HCT116 (cell line): ENCODE data around the gene MAML3. TPM values are rescaled to one million over a fixed set of nuclear protein-coding genes. Genes with fewer than 3 reads are reported as not detected.

ENCODE experiments used
- ATAC-seq: fragments of 200-7000 bp; cut with Tn5 transposase; 2 replicates; pipeline ENCODE4 v1.9.1; 2020; ENCODE audit warnings: mild to moderate bottlenecking, moderate library complexity
- BruUV-seq: library from RNA; stranded (reverse); fragments of 400-500 nt; replicated peaks from 2 replicates; lab custom pipeline; 2021; lab: Mats Ljungman, UMichigan
- CTCF ChIA-PET: fragments of 300-600 bp; sonication (Branson Sonifier 250); formaldehyde crosslinking; loops from one replicate; lab custom pipeline; 2021; ENCODE audit warnings: antibody characterized with exemption; lab: Charles Lee
- POLR2A ChIA-PET: fragments of 300-600, 350-600 bp; sonication (Branson Sonifier 250); formaldehyde crosslinking; loops from one replicate; lab custom pipeline; 2021; ENCODE audit warnings: antibody characterized with exemption; lab: Charles Lee
- RAD21 ChIA-PET, 2 experiments: fragments of 300-600 bp; sonication (Branson Sonifier 250); formaldehyde crosslinking; loops; one replicate each; lab custom pipeline; 2023; ENCODE audit warnings: low total read pairs in 2 of 2; ENCODE audit not compliant: uncharacterized antibody in 2 of 2, unreplicated experiment in 2 of 2, low non-redundant PET in 1 of 2; lab: Charles Lee
- DNase-seq: peaks from one replicate; pipeline ENCODE4 v3.0.0-alpha.2; 2010; ENCODE audit warnings: low read depth, low spot score
- H2AFZ ChIP-seq: fragments of 200-600 bp; shearing (Covaris generic), sonication (generic); 2 replicates; pipeline ENCODE4 v1.6.1; 2017; ENCODE audit warnings: low read depth, mixed run types, mixed read lengths, antibody characterized with exemption, low read length; ENCODE audit not compliant: poor library complexity, severe bottlenecking
- H3K27ac ChIP-seq: 2 replicates; pipeline ENCODE4 v1.5.1; 2012; ENCODE audit warnings: low read depth, low read length
- H3K27me3 ChIP-seq: fragments of 200-600 bp; sonication (generic); 2 replicates; pipeline ENCODE4 v1.6.1; 2016; ENCODE audit warnings: mixed run types, low read length, mixed read lengths; ENCODE audit not compliant: insufficient read depth
- H3K36me3 ChIP-seq, 2 experiments: fragments of 200-500 bp in 1 of 2; fragments of 200-600 bp in 1 of 2; sonication (Bioruptor generic) in 1 of 2; sonication (generic) in 1 of 2; 2 replicates each; pipeline versions ENCODE4 v1.5.1 to v1.6.1; 2014 to 2016; ENCODE audit warnings: low read length in 2 of 2, inconsistent platforms in 1 of 2, mixed read lengths in 1 of 2, mixed run types in 1 of 2; ENCODE audit not compliant: insufficient read depth in 2 of 2, control insufficient read depth in 1 of 2
- H3K4me1 ChIP-seq, 2 experiments: fragments of 200-600 bp in 1 of 2; sonication (generic) in 1 of 2; 2 replicates each; pipeline versions ENCODE4 v1.5.1 to v1.6.1; 2012 to 2017; ENCODE audit warnings: low read length in 2 of 2, inconsistent platforms in 1 of 2, mild to moderate bottlenecking in 1 of 2, mixed read lengths in 1 of 2, mixed run types in 1 of 2, moderate library complexity in 1 of 2; ENCODE audit not compliant: insufficient read depth in 2 of 2, control insufficient read depth in 1 of 2
- H3K4me2 ChIP-seq: fragments of 200-600 bp; sonication (generic); 2 replicates; pipeline ENCODE4 v1.6.1; 2017; ENCODE audit warnings: mixed run types, low read length, mixed read lengths
- H3K4me3 ChIP-seq, 2 experiments: fragments of 200-600 bp in 1 of 2; sonication (generic) in 1 of 2; replicated peaks in 1 of 2; 2 replicates each; pipeline ENCODE4 v1.5.1; 2011 to 2016; ENCODE audit warnings: low read length in 2 of 2, control low read depth in 1 of 2, low read depth in 1 of 2, mild to moderate bottlenecking in 1 of 2, mixed read lengths in 1 of 2, mixed run types in 1 of 2
- H3K79me2 ChIP-seq: fragments of 200-600 bp; sonication (generic); 2 replicates; pipeline ENCODE4 v1.6.1; 2017; ENCODE audit warnings: mild to moderate bottlenecking, mixed run types, low read length, moderate library complexity, mixed read lengths; ENCODE audit not compliant: insufficient read depth
- H3K9ac ChIP-seq: fragments of 200-600 bp; sonication (generic); 2 replicates; pipeline ENCODE4 v1.6.1; 2016; ENCODE audit warnings: low read length, mixed read lengths
- H3K9me2 ChIP-seq: fragments of 200-600 bp; sonication (generic), shearing (Covaris generic); 2 replicates; pipeline ENCODE4 v1.6.1; 2017; ENCODE audit warnings: mixed run types, mild to moderate bottlenecking, moderate library complexity; ENCODE audit not compliant: insufficient read depth
- H3K9me3 ChIP-seq, 2 experiments: fragments of 200-500 bp in 1 of 2; fragments of 200-600 bp in 1 of 2; sonication (Bioruptor generic) in 1 of 2; sonication (generic) in 1 of 2; 2 replicates each; pipeline ENCODE4 v1.6.1; 2014 to 2017; ENCODE audit warnings: low read length in 2 of 2, mixed read lengths in 2 of 2, inconsistent platforms in 1 of 2, low read depth in 1 of 2, mild to moderate bottlenecking in 1 of 2, mixed run types in 1 of 2, moderate library complexity in 1 of 2; ENCODE audit not compliant: control insufficient read depth in 1 of 2, insufficient read depth in 1 of 2
- H4K20me1 ChIP-seq: fragments of 200-600 bp; sonication (generic), shearing (Covaris generic); 2 replicates; pipeline ENCODE4 v1.6.1; 2017; ENCODE audit warnings: mixed run types, mild to moderate bottlenecking, moderate library complexity; ENCODE audit not compliant: insufficient read depth
- CBX3 ChIP-seq: IDR thresholded peaks from 2 replicates; pipeline ENCODE4 v1.6.1; 2012; ENCODE audit warnings: low read depth
- CEBPB ChIP-seq: IDR thresholded peaks from 2 replicates; pipeline ENCODE4 v1.6.1; 2012; ENCODE audit warnings: low read depth
- ELF1 ChIP-seq: IDR thresholded peaks from 2 replicates; pipeline ENCODE4 v1.6.1; 2012; ENCODE audit warnings: low read depth, borderline replicate concordance
- EZH2 ChIP-seq: fragments of 200-600 bp; sonication (generic); IDR thresholded peaks from 2 replicates; pipeline ENCODE4 v1.6.1; 2017; ENCODE audit warnings: antibody characterized with exemption, mixed run types
- JUND ChIP-seq: IDR thresholded peaks from 2 replicates; pipeline ENCODE4 v1.6.1; 2012
- POLR2AphosphoS5 ChIP-seq: IDR thresholded peaks from 2 replicates; pipeline ENCODE4 v1.6.1; 2011; ENCODE audit warnings: mild to moderate bottlenecking, low read depth, low read length, moderate library complexity
- RAD21 ChIP-seq: IDR thresholded peaks from 2 replicates; pipeline ENCODE4 v1.6.1; 2012; ENCODE audit warnings: low read depth, mild to moderate bottlenecking
- SRF ChIP-seq: IDR thresholded peaks from 2 replicates; pipeline ENCODE4 v1.6.1; 2012; ENCODE audit warnings: low read depth
- TCF7L2 ChIP-seq: IDR thresholded peaks from 2 replicates; pipeline ENCODE4 v1.7.0; 2011; ENCODE audit warnings: borderline replicate concordance, inconsistent platforms; ENCODE audit not compliant: insufficient read depth, insufficient read length; ENCODE audit errors: extremely low read depth
- YY1 ChIP-seq: IDR thresholded peaks from 2 replicates; pipeline ENCODE4 v1.6.1; 2011; ENCODE audit warnings: low read length, low read depth, moderate library complexity, mild to moderate bottlenecking; ENCODE audit not compliant: insufficient replicate concordance; ENCODE audit errors: extremely low read depth
- ZNF274 ChIP-seq: fragments of 200-500 bp; sonication (Bioruptor generic); IDR thresholded peaks from 2 replicates; pipeline ENCODE4 v1.6.1; 2014; ENCODE audit warnings: mild to moderate bottlenecking, low read depth, low read length, inconsistent platforms
- intact Hi-C: fragments of 100-400 bp; cut with micrococcal nuclease; formaldehyde crosslinking; loops from 2 replicates; pipeline ENCODE4 v1.10.0; 2022
- total RNA-seq: library from RNA; stranded (reverse); gene quantifications from one replicate; pipeline ENCODE4 v1.2.1, GENCODE V29; 2021; ENCODE audit not compliant: unreplicated experiment
- TF ChIP-seq, protein P1 (sequence below), 3 experiments: fragments of 200-600 bp in 1 of 3; sonication (generic) in 1 of 3; IDR thresholded peaks in 2 of 3; conservative IDR thresholded peaks in 1 of 3; 2 replicates each; pipeline ENCODE4 v1.5.1; 2012 to 2017; ENCODE audit warnings: low read depth in 2 of 3, low read length in 2 of 3, antibody characterized with exemption in 1 of 3, borderline replicate concordance in 1 of 3, control low read depth in 1 of 3, mild to moderate bottlenecking in 1 of 3, mixed read lengths in 1 of 3, mixed run types in 1 of 3, moderate library complexity in 1 of 3; ENCODE audit not compliant: insufficient read depth in 1 of 3
- TF ChIP-seq, protein P2 (sequence below): IDR thresholded peaks from 2 replicates; pipeline ENCODE4 v1.6.1; 2011; ENCODE audit warnings: mild to moderate bottlenecking, low read length, moderate library complexity; ENCODE audit not compliant: insufficient replicate concordance; ENCODE audit errors: extremely low read depth
- TF ChIP-seq, protein P3 (sequence below): IDR thresholded peaks from 2 replicates; pipeline ENCODE4 v1.6.1; 2012
- TF ChIP-seq, protein P4 (sequence below): IDR thresholded peaks from 2 replicates; pipeline ENCODE4 v1.6.1; 2012

The MAML3 gene
- total RNA-seq, 1 experiment from 2014 or later = 3.1 TPM

DNA sequence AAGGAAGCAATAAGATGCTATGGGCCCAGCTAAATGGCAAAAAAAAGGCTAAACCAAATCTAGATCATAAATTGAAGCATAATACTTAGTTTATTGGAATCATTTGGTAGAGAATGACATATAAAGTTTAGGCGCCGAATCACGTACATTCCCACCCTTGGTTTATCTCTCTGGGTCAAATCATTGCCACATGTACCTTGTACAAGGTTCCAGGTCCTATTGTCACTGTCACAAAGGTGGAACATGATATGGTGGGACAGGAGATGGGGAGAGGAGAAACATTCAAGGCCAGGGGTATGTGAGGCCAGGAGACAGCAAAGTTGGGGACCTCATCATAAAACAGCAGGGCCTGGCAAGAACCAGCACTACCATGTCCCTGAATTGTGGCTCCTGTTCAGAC is 13.4 kb downstream of the MAML3 start:
- Histone ChIP-seq H3K4me2 (no peak overlapping the region), H3K9ac (no peak overlapping the region), H3K4me3 (no peak overlapping the region), H3K27me3 (no peaks in the 10 kb centered on the region), H3K9me3 (no peaks in the 10 kb centered on the region), H3K4me1 (peaks cover 3 to 24% of the 10 kb centered on the region in 2 experiments; a peak in 3 of 4 replicates), H3K9me2 (no peaks in the 10 kb centered on the region), H4K20me1 (no peaks in the 10 kb centered on the region), H3K79me2 (no peaks in the 10 kb centered on the region), H2AFZ (no peak overlapping the region), H3K27ac (no peak overlapping the region), H3K36me3 (no peaks in the 10 kb centered on the region)
- ChIA-PET POLR2A (no interaction called here), CTCF (no interaction called here), RAD21 (no interaction called here)
- intact Hi-C loops = no loop called here
- BruUV-seq = no TSS peak
- TF ChIP-seq ELF1 = no peak
- TF ChIP-seq, protein P1, sequence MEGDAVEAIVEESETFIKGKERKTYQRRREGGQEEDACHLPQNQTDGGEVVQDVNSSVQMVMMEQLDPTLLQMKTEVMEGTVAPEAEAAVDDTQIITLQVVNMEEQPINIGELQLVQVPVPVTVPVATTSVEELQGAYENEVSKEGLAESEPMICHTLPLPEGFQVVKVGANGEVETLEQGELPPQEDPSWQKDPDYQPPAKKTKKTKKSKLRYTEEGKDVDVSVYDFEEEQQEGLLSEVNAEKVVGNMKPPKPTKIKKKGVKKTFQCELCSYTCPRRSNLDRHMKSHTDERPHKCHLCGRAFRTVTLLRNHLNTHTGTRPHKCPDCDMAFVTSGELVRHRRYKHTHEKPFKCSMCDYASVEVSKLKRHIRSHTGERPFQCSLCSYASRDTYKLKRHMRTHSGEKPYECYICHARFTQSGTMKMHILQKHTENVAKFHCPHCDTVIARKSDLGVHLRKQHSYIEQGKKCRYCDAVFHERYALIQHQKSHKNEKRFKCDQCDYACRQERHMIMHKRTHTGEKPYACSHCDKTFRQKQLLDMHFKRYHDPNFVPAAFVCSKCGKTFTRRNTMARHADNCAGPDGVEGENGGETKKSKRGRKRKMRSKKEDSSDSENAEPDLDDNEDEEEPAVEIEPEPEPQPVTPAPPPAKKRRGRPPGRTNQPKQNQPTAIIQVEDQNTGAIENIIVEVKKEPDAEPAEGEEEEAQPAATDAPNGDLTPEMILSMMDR (IDR thresholded peaks at IDR 0.05 in 2 of 3, conservative IDR thresholded peaks at IDR 0.05 in 1 of 3; ENCODE audit: borderline replicate concordance in 1 of 3, insufficient read depth in 1 of 3, low read depth in 2 of 3, low read length in 2 of 3) = no peak
- no peak for TF ChIP-seq JUND
- TF ChIP-seq CBX3 = no peak
- no peak for TF ChIP-seq CEBPB
- no peak for TF ChIP-seq RAD21
- no peak for TF ChIP-seq EZH2
- no peak for TF ChIP-seq SRF
- TF ChIP-seq, protein P2, sequence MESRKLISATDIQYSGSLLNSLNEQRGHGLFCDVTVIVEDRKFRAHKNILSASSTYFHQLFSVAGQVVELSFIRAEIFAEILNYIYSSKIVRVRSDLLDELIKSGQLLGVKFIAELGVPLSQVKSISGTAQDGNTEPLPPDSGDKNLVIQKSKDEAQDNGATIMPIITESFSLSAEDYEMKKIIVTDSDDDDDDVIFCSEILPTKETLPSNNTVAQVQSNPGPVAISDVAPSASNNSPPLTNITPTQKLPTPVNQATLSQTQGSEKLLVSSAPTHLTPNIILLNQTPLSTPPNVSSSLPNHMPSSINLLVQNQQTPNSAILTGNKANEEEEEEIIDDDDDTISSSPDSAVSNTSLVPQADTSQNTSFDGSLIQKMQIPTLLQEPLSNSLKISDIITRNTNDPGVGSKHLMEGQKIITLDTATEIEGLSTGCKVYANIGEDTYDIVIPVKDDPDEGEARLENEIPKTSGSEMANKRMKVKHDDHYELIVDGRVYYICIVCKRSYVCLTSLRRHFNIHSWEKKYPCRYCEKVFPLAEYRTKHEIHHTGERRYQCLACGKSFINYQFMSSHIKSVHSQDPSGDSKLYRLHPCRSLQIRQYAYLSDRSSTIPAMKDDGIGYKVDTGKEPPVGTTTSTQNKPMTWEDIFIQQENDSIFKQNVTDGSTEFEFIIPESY = no peak
- no peak for TF ChIP-seq ZNF274
- no peak for TF ChIP-seq TCF7L2
- TF ChIP-seq POLR2AphosphoS5 = no peak
- no peak for TF ChIP-seq YY1
- TF ChIP-seq, protein P3, sequence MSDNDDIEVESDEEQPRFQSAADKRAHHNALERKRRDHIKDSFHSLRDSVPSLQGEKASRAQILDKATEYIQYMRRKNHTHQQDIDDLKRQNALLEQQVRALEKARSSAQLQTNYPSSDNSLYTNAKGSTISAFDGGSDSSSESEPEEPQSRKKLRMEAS = no peak
- TF ChIP-seq, protein P4, sequence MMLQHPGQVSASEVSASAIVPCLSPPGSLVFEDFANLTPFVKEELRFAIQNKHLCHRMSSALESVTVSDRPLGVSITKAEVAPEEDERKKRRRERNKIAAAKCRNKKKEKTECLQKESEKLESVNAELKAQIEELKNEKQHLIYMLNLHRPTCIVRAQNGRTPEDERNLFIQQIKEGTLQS = no peak
- no peak for ATAC-seq
- no peak for DNase-seq
